Transverse colon (tissue), 4 donors: ENCODE measurements around the gene SLC16A9. TPM values are rescaled to one million over a fixed set of nuclear protein-coding genes. Genes with fewer than 3 reads are reported as not detected.
"Not testable (repeated sequence)": the region's sequence is repeated elsewhere in the genome, so short reads cannot be mapped to it uniquely, and the experiment has no call there.

ENCODE experiments used
- DNase-seq: peaks from one replicate; pipeline ENCODE4 v3.0.0-alpha.2; 2019
- H3K27ac ChIP-seq, 4 donors: fragments of 200-600 bp; sonication (generic); 2 replicates each; pipeline ENCODE4 v1.5.1; 2016 to 2018; ENCODE audit warnings: inconsistent platforms in 4 of 4
- H3K27me3 ChIP-seq: fragments of 200-600 bp; sonication (generic); 2 replicates; pipeline ENCODE4 v1.5.1; 2017; ENCODE audit warnings: inconsistent platforms
- H3K36me3 ChIP-seq, 4 donors: fragments of 200-600 bp; sonication (generic); 2 replicates each; pipeline ENCODE4 v1.5.1; 2017 to 2019; ENCODE audit warnings: inconsistent platforms in 4 of 4
- H3K4me1 ChIP-seq, 4 donors: fragments of 200-600 bp; sonication (generic); 2 replicates each; pipeline ENCODE4 v1.5.1; 2017 to 2020; ENCODE audit warnings: inconsistent platforms in 4 of 4
- H3K4me3 ChIP-seq, 4 donors: fragments of 200-600 bp; sonication (generic); 1 replicate in 1 of 4; 2 replicates in 3 of 4; pipeline versions ENCODE4 v1.5.1 to v1.6.1; 2017 to 2019; ENCODE audit warnings: inconsistent platforms in 4 of 4
- H3K9me3 ChIP-seq, 2 donors: fragments of 200-600 bp; sonication (generic); 2 replicates each; pipeline ENCODE4 v1.5.1; 2017 to 2019; ENCODE audit warnings: inconsistent platforms in 2 of 2
- CTCF ChIP-seq, 5 experiments: fragments of 200-600 bp in 3 of 5; fragments of 450-650 bp in 2 of 5; sonication (generic) in 3 of 5; IDR thresholded peaks; 1 replicate in 2 of 5; 2 replicates in 3 of 5; pipeline ENCODE4 v1.5.1; 2016 to 2017; ENCODE audit warnings: antibody characterized with exemption in 5 of 5, inconsistent platforms in 3 of 5, mild to moderate bottlenecking in 2 of 5, moderate library complexity in 1 of 5
- EP300 ChIP-seq: sonication (generic); formaldehyde crosslinking; IDR thresholded peaks from one replicate; pipeline ENCODE4 v1.6.1; 2017; ENCODE audit warnings: antibody characterized with exemption, low read depth
- POLR2A ChIP-seq: fragments of 450-650 bp; IDR thresholded peaks from one replicate; pipeline ENCODE4 v1.6.1; 2016; ENCODE audit warnings: antibody characterized with exemption, mild to moderate bottlenecking, moderate library complexity
- POLR2AphosphoS5 ChIP-seq, 3 donors: sonication (generic); formaldehyde crosslinking; IDR thresholded peaks; one replicate each; pipeline ENCODE4 v1.6.1; 2016; ENCODE audit warnings: antibody characterized with exemption in 3 of 3
- WGBS, 2 donors: methylation state at CpG; one replicate each; pipeline ENCODE4 v1.1.5; 2018; ENCODE audit warnings: low coverage in 1 of 2; 5-methylcytosine and 5-hydroxymethylcytosine counted together
- in situ Hi-C, 4 donors: fragments of 200-750 bp; cut with MboI; loops; one replicate each; pipeline versions ENCODE4 v1.15.0 to v1.15.1; 2017; ENCODE audit warnings: low sequenced_read_pairs in 3 of 4, low pct_ligation_motif_present in 1 of 4, low pct_unique_long_range_greater_than_20kb in 1 of 4
- intact Hi-C: fragments of 100-400 bp; cut with DNase I; formaldehyde crosslinking; loops from one replicate; pipeline ENCODE4 v1.15.1; 2023; ENCODE audit warnings: low total_unique reads
- total RNA-seq, 4 donors: library from RNA; depleted of rRNA; stranded (reverse); fragments of >200 nt; gene quantifications; one replicate each; pipeline ENCODE4 v1.1.0, GENCODE V29; 2016

SLC16A9 gene
- total RNA-seq, 4 donors from 2014 or later, result 0.80 to 58.7 (median 15.3) TPM

GRCh38 chr10:59644841-59645240 lies 64.8 kb downstream of the SLC16A9 start:
- in situ Hi-C loops, result loop anchor here in 3 of 4 donors (25.0 kb wide), 4 partner anchors 392 to 858 kb away; no protein-coding TSS in a partner anchor
- no peak for TF ChIP-seq CTCF (IDR thresholded peaks at IDR 0.05)
- no peak for TF ChIP-seq EP300
- TF ChIP-seq POLR2AphosphoS5 (IDR thresholded peaks at IDR 0.05), result no peak
- TF ChIP-seq POLR2A, result no peak
- DNase-seq, result no peak
- no peak overlapping the region for H3K4me3 ChIP-seq
- peaks cover 3 to 11% of the 10 kb centered on the region in 2 donors for H3K9me3 ChIP-seq
- intact Hi-C loops, result no loop called here
- no peaks in the 10 kb centered on the region for H3K4me1 ChIP-seq
- H3K27ac ChIP-seq, result no peak overlapping the region
- H3K36me3 ChIP-seq, result no peaks in the 10 kb centered on the region
- H3K27me3 ChIP-seq, result no peaks in the 10 kb centered on the region

- H3K4me1 ChIP-seq, intact Hi-C loops, H3K27me3 ChIP-seq, H3K27ac ChIP-seq, DNase-seq, H3K4me3 ChIP-seq, H3K36me3 ChIP-seq: not testable (repeated sequence)
- in situ Hi-C loops, result loop anchor here in 3 of 4 donors (25.0 kb wide), 4 partner anchors 396 to 854 kb away; no protein-coding TSS in a partner anchor
- peaks cover 3 to 11% of the 10 kb centered on the region in 2 donors for H3K9me3 ChIP-seq
Observed at GRCh38 chr10:59641688-59642087, 68.0 kb downstream of the SLC16A9 start.

GRCh38 chr10:59635502-59636290 lies 74.0 kb downstream of the SLC16A9 start:
- WGBS, 2 donors, result 84 to 100% methylated on average over 1 of the region's 1 CpG
- no peaks in the 10 kb centered on the region for H3K4me1 ChIP-seq
- intact Hi-C loops, result loop anchor here (5.0 kb wide), 1 partner anchor 892 kb away; no protein-coding TSS in a partner anchor
- H3K4me3 ChIP-seq, result no peak overlapping the region
- no peak overlapping the region for H3K27ac ChIP-seq
- no peak for DNase-seq
- no peaks in the 10 kb centered on the region for H3K9me3 ChIP-seq
- in situ Hi-C loops, result loop anchor here in 3 of 4 donors (10.0 to 25.0 kb wide), 6 partner anchors 179 to 848 kb away; no protein-coding TSS in a partner anchor
- H3K36me3 ChIP-seq, result no peaks in the 10 kb centered on the region
- H3K27me3 ChIP-seq, result no peaks in the 10 kb centered on the region
- TF ChIP-seq POLR2AphosphoS5 (IDR thresholded peaks at IDR 0.05) (no peak), CTCF (IDR thresholded peaks at IDR 0.05) (no peak), POLR2A (no peak), EP300 (no peak)

GRCh38 chr10:59634102-59634501 lies 75.5 kb downstream of the SLC16A9 start:
- Histone ChIP-seq H3K9me3 (no peaks in the 10 kb centered on the region), H3K4me1 (no peaks in the 10 kb centered on the region), H3K27me3 (no peaks in the 10 kb centered on the region), H3K36me3 (no peaks in the 10 kb centered on the region), H3K27ac (no peak overlapping the region), H3K4me3 (no peak overlapping the region)
- no peak for DNase-seq
- in situ Hi-C loops, result loop anchor here in 3 of 4 donors (10.0 to 25.0 kb wide), 6 partner anchors 181 to 847 kb away; no protein-coding TSS in a partner anchor
- TF ChIP-seq POLR2A (no peak), POLR2AphosphoS5 (IDR thresholded peaks at IDR 0.05) (no peak), CTCF (IDR thresholded peaks at IDR 0.05) (no peak), EP300 (no peak)
- intact Hi-C loops, result no loop called here
- WGBS, 2 donors, result 73 to 93% methylated on average over 2 of the region's 2 CpGs
